Loucy (cell line): ENCODE data around the gene SYMPK.

Experiments
- H2AFZ ChIP-seq: fragments of 200-600 bp; sonication (generic); 2 replicates; pipeline ENCODE4 v1.6.0; 2016; ENCODE audit warnings: antibody characterized with exemption, mild to moderate bottlenecking, low read length, moderate library complexity
- H3F3A ChIP-seq: fragments of 200-600 bp; 2 replicates; pipeline ENCODE4 v1.6.0; 2016; ENCODE audit warnings: antibody characterized with exemption, low read depth, mild to moderate bottlenecking
- H3K27me3 ChIP-seq: fragments of 200-600 bp; sonication (generic); 2 replicates; pipeline ENCODE4 v1.6.1; 2014; ENCODE audit warnings: low read length, mild to moderate bottlenecking; ENCODE audit not compliant: insufficient read depth, poor library complexity, severe bottlenecking
- H3K36me3 ChIP-seq: fragments of 200-600 bp; sonication (generic); 2 replicates; pipeline ENCODE4 v1.6.1; 2016; ENCODE audit warnings: low read length; ENCODE audit not compliant: insufficient read depth
- H3K4me1 ChIP-seq: fragments of 200-600 bp; sonication (generic); 2 replicates; pipeline ENCODE4 v1.5.1; 2014; ENCODE audit warnings: low read length, mild to moderate bottlenecking; ENCODE audit not compliant: insufficient read depth, poor library complexity, severe bottlenecking
- H3K4me2 ChIP-seq: fragments of 200-600 bp; sonication (generic); 2 replicates; pipeline ENCODE4 v1.6.0; 2014; ENCODE audit warnings: antibody characterized with exemption, low read length, low read depth, mild to moderate bottlenecking; ENCODE audit not compliant: poor library complexity, severe bottlenecking
- H3K4me3 ChIP-seq: fragments of 200-600 bp; sonication (generic); 2 replicates; pipeline ENCODE4 v1.5.1; 2014; ENCODE audit warnings: low read length, mild to moderate bottlenecking, mixed read lengths; ENCODE audit not compliant: poor library complexity, severe bottlenecking
- H3K79me2 ChIP-seq: fragments of 200-600 bp; sonication (generic); 2 replicates; pipeline ENCODE4 v1.6.1; 2014; ENCODE audit warnings: low read length; ENCODE audit not compliant: insufficient read depth
- H3K9ac ChIP-seq: fragments of 200-600 bp; sonication (generic); 2 replicates; pipeline ENCODE4 v1.6.0; 2014; ENCODE audit warnings: mild to moderate bottlenecking, low read depth, low read length, moderate library complexity; ENCODE audit not compliant: poor library complexity, severe bottlenecking
- H3K9me2 ChIP-seq: fragments of 200-600 bp; sonication (generic); replicated peaks from 2 replicates; pipeline ENCODE4 v1.6.1; 2016; ENCODE audit warnings: low read depth, low read length, mixed read lengths
- H3K9me3 ChIP-seq: fragments of 200-600 bp; sonication (generic); 2 replicates; pipeline ENCODE4 v1.6.1; 2014; ENCODE audit warnings: mild to moderate bottlenecking, antibody characterized with exemption, low read length, low read depth; ENCODE audit not compliant: insufficient read depth
- H4K20me1 ChIP-seq: fragments of 200-600 bp; sonication (generic); 2 replicates; pipeline ENCODE4 v1.6.0; 2014; ENCODE audit warnings: antibody characterized with exemption, low read length, mild to moderate bottlenecking; ENCODE audit not compliant: insufficient read depth, poor library complexity, severe bottlenecking
- CTCF ChIP-seq: fragments of 200-600 bp; sonication (generic); conservative IDR thresholded peaks from 2 replicates; pipeline ENCODE4 v1.5.1; 2014; ENCODE audit warnings: mild to moderate bottlenecking, antibody characterized with exemption, low read length
- EZH2phosphoT487 ChIP-seq: fragments of 200-600 bp; IDR thresholded peaks from 2 replicates; pipeline ENCODE4 v1.6.1; 2018; ENCODE audit warnings: antibody characterized with exemption, mild to moderate bottlenecking, moderate library complexity, borderline replicate concordance

The SYMPK gene

GRCh38 chr19:45819769-45820168 is 43.2 kb downstream of the SYMPK start:
- no peak for TF ChIP-seq EZH2phosphoT487
- TF ChIP-seq CTCF, result no peak
- Histone ChIP-seq H3F3A (no peaks in the 10 kb centered on the region), H3K4me3 (no peak overlapping the region), H3K9me3 (no peaks in the 10 kb centered on the region), H4K20me1 (peaks cover 2% of the 10 kb centered on the region), H3K27me3 (no peaks in the 10 kb centered on the region), H3K36me3 (peaks cover 25% of the 10 kb centered on the region; the same call in 1 of the 2 replicates), H3K4me1 (no peaks in the 10 kb centered on the region), H3K79me2 (no peaks in the 10 kb centered on the region), H3K4me2 (no peak overlapping the region), H3K9ac (no peak overlapping the region), H2AFZ (no peak overlapping the region), H3K9me2 (no peaks in the 10 kb centered on the region)

DNA sequence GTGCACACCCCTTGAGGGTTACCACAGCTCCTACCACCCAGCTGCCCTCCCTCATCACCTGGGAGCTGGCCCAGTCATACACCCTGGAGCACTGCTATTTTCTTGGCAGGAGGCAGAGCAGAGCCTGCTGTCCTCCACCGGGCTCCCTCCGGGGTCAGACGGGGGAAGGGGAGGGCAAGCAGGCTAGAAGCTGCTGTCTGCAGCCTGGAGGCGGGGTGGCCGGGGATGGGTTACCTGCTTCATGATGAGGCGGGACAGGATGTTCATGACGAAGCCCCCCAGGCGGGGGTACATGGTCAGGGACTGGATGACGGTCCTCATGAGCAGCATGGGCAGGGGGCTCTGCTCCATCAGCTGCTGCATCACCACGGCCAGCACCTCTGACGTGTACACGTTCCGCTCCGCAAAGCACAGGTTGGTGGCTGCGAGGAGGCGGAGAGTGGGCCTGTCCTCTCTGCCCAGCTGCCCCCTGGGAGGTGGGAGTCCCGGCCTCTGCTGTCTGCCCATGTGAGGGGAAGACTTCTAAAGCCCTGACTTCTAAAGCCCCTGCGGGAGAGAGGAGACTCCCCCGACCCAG is 45.1 kb downstream of the SYMPK start:
- Histone ChIP-seq H3K9ac (peak overlapping the region; percentile 7), H3K4me1 (no peaks in the 10 kb centered on the region), H3K4me2 (no peak overlapping the region), H4K20me1 (peaks cover 2% of the 10 kb centered on the region), H3K36me3 (peaks cover 12% of the 10 kb centered on the region; the same call in 1 of the 2 replicates), H3K9me3 (no peaks in the 10 kb centered on the region), H3K27me3 (no peaks in the 10 kb centered on the region), H3F3A (no peaks in the 10 kb centered on the region), H3K79me2 (no peaks in the 10 kb centered on the region), H3K4me3 (no peak overlapping the region), H3K9me2 (no peaks in the 10 kb centered on the region), H2AFZ (no peak overlapping the region)
- TF ChIP-seq CTCF (no peak), EZH2phosphoT487 (no peak)

DNA sequence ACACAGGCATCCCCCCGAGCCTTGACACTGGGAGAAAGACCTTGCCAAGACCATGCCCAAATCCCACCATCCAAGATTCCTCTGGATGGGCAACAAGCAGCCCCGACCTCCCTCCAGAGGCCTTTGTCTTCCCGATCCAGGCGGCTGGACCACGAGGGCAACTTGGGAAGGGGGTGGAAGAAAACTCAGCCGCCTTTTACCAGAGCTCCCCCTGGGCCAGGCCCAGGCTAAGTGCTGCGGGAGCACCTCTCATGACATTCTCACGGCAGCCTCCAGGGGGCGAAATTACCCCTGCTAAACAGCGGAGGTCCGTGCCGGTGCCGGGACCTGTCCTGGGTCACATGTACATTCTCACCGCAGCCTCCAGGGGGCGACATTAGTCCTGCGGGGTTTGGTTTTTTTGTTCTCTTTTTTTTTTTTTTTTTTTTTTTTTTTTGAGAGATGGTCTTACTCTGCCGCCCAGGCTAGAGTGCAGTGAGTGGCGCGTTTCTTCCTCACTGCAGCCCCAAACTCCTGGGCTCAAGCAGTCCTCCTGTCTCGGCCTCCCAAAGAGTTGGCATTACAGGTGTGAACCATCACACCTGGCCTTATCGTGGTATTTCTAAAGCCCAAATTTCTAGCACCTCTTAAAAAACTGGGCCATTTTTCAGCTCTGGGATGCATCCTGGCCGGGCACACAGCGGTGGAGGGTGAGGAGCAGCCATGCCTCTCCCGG is 45.8 kb downstream of the SYMPK start:
- peaks cover 2% of the 10 kb centered on the region for H4K20me1 ChIP-seq
- H3K27me3 ChIP-seq, result no peaks in the 10 kb centered on the region
- H2AFZ ChIP-seq, result no peak overlapping the region
- peaks cover 7% of the 10 kb centered on the region; the same call in 1 of the 2 replicates for H3K36me3 ChIP-seq
- no peaks in the 10 kb centered on the region for H3K9me3 ChIP-seq
- no peaks in the 10 kb centered on the region for H3K4me1 ChIP-seq
- H3K9ac ChIP-seq, result peak overlapping the region; percentile 7
- TF ChIP-seq CTCF, result peak; percentile 95
- TF ChIP-seq EZH2phosphoT487, result no peak
- no peaks in the 10 kb centered on the region for H3F3A ChIP-seq
- no peaks in the 10 kb centered on the region for H3K79me2 ChIP-seq
- H3K9me2 ChIP-seq, result no peaks in the 10 kb centered on the region
- H3K4me2 ChIP-seq, result no peak overlapping the region
- H3K4me3 ChIP-seq, result no peak overlapping the region
